ENCODE results near the gene KLHL2.

GRCh38 chr4:165209796-165210195 lies 2.4 kb downstream of the KLHL2 start:
- TF ChIP-seq YY1 (IDR thresholded peaks at IDR 0.05; ENCODE audit: insufficient read depth, insufficient read length) (no peak), ZNF274 (IDR thresholded peaks at IDR 0.05; ENCODE audit: low read depth, low read length) (no peak), SUZ12 (IDR thresholded peaks at IDR 0.05; ENCODE audit: extremely low read depth, insufficient read depth, insufficient read length) (no peak)

All from NT2/D1 (cell line).